DLD1 (cell line): ENCODE results near the gene CYB5R3.

Source experiments
- in situ Hi-C: cut with HindIII; loops from 2 replicates; pipeline ENCODE4 v1.10.0; 2017; ENCODE audit warnings: low sequenced_read_pairs

The CYB5R3 gene

DNA sequence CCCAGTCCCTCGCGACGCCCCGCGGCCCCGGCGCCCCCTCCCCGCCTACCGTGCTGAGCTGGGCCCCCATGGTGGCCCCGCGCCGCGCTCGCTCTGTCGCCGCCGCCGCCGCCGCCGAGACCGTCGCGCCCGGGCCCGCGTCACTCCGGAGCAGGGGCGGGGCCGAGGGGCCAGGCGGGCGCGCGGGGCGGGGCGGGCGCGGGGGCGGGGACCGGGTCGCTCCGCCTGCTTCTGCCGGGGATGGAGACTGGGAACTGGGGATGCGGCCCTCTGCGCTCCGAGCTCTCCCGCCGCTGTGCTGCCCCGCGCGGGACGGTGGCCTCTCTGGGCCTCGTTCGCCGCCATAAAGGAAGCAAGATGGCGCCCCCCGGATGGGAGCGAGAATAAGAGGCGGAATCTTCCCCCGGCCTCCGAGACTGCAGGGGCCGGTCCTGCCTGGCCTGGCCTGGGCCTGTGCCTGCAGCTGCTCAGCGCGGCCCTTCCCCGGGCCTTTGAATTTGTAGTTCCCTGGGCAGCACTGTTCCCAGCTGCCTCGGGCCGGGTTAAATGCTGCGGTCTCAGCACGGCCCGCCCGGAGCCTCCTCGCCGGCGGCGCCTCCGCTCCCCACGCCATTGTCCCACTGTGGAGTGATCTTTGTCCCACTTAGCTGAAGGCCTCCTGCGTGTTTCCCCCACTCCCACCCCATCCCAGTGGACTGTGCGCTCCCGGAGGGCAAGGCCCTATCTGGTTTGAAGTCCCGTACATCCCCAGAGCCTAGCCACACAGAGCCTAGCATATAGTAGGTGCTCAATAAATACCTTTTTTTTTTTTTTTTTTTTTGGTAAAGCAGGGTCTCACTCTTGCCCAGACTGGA lies at the start of gene CYB5R3:
Gene CYB5R3 (minus strand): TSS at position 147 of the 854 bp plus-strand sequence. CDS start 77 bp downstream, at position 70.
- in situ Hi-C loops, result no loop called here

DNA sequence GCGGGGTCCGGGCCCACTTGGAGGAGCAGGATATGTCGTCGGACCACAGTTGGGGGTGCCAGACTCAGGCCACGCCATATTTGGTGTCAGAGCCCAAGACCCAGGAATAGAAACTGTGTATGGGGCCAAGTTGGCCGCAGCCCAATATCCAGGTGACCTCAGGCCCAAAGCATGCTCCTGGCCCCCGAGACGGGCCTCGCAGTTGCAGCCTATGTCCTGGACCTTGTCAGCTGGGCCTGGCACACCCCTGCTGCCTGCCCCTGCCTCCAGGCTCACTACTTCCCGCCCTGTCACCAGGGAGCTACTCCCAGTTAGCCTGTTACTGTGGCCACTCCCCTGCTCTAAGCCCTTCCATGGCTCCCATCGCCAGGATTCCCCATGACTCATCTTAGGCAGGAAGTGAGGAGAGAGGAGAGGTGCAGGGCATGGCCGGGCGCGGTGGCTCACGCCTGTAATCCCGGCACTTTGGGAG lies 48.4 kb upstream of the CYB5R3 start:
- in situ Hi-C loops, result no loop called here

DNA sequence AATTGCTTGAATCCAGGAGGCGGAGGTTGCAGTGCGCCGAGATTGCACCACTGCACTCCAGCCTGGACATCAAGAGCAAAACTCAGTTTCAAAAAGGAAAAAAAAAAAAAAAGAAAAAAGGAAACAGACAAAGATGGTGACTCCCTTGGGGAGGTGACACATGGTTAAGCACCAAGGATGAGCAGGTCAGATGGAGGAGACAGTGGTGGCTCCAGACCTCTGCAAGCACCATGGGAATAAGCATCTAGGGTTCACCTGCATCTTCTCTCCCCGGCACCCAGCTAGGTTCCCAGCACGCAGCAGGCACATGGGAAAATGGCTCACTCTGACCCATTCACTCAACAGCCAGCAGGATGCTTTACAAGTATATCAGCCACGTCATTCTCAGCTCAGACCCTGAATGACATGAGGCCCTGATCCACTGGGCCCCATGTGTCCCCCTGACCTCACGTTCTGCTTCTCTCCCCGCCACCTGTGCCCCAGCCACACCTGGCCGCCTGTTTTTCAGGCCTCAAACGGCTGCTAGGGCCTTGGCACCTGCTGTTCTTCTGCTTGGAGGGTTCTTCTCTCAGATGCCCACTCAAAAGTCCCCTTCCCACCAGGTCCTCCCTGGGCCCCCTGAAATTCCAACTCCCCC lies 47.3 kb upstream of the CYB5R3 start:
- in situ Hi-C loops, result no loop called here

DNA sequence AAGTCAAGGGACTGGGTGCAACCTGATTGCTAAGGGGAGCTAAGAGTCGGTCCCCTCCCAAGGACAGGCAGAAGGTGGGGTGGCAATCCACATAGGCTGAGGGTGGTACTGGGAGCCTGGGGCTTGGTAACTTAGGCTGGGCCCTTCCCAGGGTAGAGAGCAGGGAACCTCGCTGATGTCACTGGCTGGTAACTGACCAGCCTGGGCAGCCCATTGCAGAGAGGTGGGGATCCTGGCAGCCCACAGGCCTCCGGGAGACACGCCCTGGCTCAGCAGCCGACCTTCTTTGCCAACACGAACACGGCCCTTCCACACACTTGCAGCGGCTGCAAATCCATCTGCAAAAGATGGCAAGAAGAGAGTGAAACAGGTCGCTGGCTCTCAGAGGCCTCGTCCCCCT lies 46.1 kb upstream of the CYB5R3 start:
- in situ Hi-C loops, result no loop called here

DNA sequence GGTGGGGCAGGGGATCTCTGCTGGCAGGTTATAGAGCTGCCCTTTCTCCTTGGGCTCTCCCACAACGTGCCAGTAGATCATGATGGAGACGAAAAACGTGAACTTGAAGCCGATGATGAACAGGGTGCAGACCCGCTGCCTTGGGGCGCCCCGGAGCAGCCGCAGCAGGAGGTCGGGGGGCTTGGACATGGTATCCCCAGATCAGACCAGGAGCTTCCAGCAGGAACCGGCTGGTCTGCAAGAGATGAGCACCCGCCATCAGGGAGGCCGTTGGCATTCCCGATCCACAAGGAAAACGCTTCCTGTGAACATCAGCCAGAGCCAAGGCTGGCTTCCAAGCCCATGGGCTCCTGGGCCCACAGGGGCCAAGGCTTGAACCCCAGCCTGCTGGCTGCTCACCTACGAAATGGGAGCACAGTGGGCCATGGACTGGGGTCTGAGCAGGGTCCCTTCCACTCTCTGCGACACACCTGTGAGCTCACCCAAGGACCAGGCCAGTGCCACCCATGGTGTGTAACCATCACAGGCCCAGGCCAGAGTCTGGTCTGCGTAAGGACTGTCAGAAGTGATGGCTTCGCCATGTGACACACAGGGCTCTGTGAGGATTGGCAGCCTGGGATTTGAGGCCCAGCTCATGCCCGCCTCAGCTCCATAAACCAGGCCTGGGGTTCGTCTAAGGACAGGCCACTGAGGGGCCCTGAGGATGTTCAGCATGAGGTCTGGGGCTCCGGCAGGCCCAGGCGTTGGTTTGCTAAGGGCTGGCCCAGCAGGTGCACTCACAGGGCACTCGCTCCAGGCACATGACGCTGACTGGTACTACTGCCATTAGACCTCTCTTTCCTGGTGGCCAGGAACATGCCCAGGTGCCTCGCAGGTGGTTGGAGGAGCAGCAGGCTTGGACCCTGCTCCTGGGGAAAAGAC lies 44.8 kb upstream of the CYB5R3 start:
- in situ Hi-C loops, result no loop called here

DNA sequence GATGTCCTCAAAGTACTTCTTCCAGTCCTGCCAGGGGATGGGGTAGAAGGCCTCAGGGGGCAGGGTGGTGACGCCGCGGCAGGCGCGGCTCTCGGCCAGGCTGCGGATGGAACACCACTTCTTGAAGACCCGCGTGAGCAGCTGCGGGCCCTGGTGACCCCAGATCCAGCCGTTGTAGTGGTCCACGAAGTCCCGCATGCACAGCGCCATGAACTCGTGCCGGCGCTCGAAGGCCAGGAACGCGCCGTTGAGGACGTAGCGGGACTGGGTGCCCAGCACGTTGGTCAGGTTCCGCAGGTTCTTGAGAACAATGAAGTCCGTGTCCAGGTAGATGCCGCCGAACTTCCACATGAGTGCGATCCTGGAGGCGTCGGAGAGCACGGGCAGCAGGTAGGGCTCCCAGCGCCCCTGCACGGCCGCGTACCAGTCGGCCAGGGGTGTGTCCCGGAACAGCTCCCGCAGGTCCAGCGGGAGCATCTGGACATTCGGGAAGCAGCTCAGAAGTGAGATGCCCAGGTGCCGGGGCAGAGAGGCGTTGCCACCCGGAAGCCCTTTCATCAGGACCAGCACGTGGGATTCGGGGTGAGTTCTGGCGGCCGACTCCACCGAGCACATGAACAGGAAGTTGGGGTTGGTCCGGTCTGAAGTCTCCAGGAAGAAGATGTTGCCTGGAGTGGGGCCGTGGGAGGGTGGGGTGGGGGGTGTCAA lies 44.0 kb upstream of the CYB5R3 start:
- in situ Hi-C loops, result no loop called here

DNA sequence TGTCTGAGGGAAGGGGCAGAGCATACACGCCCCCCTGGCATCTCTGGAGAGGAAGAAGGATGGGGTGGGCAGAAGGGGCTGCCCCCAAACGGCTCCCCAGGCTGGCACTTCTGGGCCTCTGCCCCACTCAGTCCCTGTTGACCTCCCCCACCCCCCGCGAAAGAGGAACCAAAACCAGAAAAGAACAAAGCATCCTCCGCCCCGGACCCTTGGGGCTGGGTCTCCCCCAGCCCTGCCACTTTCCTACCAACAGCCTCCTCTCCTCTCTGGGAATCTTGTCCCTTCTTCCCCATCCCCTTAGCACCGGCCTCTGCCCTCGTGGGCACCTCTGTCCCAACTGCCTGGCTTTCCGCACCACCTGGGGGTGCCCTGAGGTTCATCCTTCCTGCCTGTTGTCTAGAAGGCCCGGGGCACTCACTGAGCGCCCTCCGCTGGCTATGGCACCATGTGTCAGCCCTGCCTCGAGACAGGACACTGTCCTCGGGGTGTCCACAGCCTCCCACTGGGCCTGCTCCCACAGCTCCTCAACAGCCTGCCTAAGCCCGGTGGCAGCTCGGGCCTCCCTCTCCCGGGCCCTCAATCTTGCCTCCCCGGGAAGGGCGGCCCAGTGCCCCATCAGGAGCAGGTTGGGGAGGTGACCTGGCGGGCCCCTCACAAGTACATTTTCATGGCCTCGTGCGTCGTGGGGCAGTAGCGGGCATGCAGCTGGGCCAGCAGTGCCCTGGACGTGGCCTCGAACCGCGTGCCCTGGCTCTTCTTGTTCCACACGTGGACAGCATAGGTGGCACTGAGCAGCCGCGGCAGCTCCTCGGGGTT lies 43.3 kb upstream of the CYB5R3 start:
- in situ Hi-C loops, result no loop called here

DNA sequence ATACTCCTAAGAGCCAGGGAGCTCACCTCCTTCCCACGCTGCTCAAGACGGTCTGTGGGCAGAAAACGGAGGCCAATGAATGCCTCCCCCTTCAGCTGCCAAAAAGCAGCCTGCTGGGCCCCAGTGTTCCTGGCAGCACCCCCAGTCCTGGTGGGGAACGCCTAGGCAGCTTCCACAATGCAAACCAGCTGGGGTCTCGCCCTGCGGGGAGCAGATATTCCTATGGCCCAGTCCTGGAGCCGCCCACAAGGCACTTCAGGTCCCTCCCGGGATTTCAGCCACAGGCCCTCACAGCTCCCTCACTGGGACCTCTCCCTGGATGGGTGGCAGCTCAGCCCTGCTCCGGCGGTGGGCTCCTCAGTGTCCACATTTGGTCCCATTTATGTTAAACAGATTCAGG lies 42.2 kb upstream of the CYB5R3 start:
- in situ Hi-C loops, result no loop called here

DNA sequence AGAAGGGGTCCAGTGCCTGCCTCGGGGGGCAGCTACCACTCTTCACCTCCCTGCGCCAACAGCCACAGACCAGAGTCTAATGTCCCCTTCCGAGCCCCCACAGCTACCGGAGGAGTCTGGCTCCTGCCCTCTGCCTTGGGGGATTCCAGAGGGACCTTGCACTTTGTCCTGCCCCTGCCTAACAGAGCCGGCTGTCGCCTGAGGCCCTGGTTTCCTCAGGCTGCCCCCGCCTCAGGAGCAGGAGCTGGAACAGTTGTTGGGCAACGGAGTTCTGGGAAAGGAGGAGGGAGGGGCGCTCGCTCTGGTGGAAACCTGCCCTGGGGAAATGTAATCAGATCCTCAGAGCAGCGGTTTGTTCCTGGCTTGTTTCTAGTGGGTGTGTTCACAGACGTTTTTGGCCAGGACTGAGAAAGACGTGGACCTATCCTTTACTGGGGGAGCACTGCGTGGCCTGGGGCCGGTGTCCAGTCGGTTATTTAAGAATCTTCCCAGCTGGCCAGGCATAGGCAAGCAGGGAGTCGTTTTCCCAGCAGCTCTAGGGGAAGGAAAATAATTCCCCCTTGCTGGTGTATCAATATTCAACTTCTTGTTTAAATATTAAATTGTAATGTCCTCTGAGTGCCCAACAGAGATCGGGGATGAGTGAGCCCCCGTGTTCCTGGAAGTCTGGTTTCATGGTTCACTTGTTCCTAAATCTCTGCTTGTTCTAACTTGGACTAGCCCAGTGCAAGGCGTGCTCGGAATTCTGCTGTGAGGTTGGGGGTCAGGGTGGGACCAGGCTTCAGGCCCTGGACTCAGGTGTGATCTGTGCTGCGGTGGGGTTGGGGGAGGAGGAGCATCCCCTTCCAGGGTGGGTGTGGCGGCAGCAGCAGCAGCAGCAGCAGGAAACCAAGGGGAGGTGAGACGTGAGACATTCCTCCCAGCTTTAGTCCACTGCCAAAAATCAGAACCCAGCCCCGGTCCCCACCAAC lies 39.3 kb upstream of the CYB5R3 start:
- in situ Hi-C loops, result no loop called here

DNA sequence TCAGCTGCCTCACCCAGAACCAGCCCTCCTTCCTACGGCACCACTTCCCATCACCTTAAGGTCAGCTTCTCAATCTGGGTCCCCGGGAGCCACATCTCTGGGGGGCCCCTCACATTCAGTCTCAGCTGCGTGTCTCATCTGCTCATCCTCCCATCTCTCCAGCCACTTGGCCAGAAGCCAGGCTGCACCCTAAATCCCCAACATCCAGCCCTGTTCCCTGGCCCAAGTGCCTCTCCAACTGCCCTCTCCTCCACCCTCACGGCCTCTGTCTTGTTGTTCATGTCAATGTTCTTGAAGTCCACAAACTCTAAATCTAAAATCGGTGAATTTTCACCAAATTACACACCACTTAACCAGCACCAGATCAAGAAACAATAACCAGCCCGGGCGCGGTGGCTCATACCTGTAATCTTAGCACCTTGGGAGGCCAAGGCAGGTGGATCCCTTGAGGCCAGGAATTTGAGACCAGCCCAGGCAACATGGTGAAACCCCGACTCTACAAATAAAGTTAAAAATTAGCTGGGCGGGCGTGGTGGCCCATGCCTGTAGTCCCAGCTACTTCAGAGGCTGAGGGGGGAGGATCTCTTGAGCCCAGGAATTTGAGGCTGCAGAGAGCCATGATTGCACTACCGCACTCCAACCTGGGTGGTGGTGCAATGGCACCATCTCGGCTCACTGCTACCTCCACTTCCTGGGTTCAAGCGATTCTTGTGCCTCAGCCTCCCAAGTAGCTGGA lies 37.7 kb upstream of the CYB5R3 start:
- in situ Hi-C loops, result no loop called here

DNA sequence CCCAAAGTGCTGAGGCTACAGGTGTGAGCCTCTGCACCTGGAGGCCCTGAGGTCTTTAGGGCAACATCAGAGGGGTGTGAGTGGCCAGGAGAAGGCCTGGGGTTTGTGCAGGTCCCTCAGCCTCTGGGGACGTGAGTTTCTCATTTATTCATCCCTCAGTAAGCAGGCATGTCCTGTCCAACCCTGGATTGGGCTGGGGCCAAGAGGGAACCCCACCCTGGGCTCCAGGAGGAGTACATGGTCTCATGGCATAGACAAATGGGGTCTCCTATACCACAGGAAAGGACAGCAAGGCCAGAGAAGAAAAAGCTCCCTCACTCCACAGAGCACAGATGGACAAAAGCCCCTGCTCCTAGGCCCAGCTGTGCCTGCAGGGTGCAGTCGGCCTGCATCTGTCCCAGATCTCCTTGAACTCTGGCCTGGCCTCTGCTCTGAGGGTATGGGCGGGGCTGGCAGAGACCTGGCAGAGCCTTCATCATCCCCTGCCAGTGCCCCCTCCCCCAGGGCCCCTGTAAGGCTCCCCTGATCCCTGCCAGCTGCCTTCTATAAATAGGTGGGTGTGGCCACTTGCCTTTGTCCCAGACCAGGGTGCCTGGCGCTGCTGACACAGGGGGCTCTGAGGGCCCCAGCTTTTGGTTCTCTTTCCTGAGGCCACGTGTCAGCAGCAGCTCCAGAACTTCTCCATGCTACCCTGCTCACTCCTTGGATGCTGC lies 36.9 kb upstream of the CYB5R3 start:
- in situ Hi-C loops, result no loop called here

DNA sequence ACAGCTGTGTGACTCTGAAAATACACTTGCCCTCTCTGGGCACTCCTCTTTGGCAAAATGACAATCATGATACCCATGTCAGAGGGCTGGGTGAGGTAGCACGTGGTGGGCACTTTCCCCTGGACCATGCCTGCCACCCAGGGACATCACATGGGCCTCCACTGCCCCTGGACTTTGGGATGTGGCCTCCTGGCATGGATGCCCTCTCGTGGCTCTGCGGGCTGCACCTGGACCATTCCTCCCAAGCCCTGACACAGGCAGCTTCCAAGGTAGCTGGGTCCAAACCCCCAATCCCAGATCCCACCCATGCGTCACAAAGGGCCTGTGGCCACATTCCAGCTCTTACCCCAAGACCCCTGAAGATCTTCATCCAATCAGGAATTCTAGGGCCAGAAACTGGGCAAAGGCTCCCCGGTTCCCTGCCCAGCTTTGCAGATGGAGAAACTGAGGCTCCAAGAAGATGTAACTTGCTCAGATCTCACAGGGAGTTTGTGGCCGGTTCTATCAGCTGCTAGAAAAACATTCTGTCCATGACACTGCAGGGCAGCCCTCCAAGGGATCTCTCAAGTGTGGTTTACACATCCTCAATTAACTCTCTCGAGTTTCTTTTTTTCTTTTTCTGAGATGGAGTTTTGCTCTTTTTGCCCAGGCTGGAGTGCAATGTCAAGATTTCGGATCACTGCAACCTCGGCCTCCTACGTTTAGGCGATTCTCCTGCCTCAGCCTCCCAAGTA lies 35.4 kb upstream of the CYB5R3 start:
- in situ Hi-C loops, result no loop called here

DNA sequence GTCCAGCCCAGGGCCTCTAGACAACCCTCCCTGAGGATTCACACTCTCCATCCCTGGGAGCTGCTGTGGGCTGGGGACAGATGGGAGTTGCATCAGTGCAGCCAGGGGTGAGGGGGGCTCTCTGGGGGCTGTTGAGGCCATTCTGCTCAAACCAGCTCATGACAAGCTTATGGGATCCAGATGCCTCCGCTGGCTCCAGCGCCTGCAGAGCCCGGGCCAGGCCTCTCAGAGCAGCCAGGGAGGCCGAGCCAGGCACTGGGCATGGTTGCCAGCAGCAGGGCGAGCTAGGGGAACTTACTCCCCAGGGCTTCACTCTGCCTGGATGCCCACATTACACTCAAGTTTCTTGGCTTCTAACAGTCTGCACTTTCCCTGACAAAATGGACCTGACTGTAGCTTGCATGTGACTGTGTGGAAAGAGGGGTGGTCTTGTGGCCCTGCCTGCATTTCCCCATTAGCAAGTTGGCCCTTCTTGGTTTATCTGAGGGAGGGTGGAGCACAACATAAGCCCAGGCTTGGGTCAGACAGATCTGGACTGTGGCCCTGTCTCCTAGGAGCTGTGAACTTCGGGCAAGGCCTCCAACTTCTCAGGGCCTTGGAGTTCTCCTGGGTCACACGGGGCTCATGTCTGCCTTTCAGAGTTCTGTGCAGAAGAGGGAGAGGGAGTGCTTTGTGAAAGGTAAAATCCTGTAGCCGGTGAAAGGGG lies 34.5 kb upstream of the CYB5R3 start:
- in situ Hi-C loops, result no loop called here

DNA sequence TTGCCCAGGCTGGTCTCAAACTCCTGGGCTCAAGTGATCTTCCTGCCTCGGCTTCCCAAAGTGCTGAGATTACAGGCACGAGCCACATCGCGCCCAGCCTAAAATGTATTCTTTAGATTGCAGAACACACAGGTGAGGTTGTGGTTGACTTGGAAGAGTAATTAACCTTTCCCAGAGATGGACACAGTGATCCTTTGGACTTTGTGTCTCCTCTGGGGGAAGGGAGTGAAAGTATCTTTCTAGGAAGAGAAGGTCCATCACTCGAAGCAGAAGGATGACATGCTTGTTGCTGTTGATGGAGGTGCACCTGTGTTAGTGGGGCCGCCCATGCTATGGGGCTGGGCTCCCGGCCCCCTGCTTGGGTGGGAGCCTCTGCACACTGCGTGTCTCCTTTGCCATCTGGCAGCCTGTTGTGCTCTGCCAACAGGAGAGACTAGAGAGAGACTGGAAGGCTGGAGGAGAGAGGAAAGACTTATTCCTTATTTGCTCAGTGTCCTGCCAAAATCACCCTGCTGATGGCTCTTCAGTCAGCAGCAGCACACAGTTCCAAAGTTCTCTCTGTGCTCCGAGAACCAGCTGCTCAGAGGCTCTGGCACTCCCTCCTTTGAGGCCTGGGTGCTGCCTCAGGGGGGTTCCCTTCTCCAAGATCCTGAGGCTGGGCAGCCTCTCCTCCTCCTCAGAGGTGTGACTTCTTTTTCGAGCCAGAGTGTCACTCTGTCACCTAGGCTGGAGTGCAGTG lies 33.1 kb upstream of the CYB5R3 start:
- in situ Hi-C loops, result no loop called here

DNA sequence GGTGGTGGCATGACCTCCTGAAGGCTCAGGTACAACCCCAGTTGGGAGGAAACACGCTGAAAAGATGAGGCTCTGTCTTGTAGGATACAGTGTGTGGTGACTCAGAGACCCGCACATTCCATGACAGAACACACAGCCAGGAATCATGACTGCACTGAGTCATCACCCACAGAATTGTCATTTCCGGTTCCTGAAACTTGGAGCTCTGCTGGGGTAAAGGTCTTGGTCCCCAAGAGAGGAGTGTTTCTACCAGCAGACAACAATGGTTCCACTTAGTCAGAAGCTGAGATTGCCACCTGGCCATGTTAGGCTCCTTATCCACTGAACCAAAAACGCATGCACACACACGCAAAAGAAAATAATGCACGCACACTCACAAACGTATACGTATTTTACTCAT lies 31.5 kb upstream of the CYB5R3 start:
- in situ Hi-C loops, result no loop called here
